ENCODE measurements around the gene WDR3. TPM values are rescaled to one million over a fixed set of nuclear protein-coding genes. Genes with fewer than 3 reads are reported as not detected.
"Not testable (repeated sequence)": the region's sequence is repeated elsewhere in the genome, so short reads cannot be mapped to it uniquely, and the experiment has no call there.

The WDR3 gene
- 40.7 and 53.2 TPM in 2 replicates for total RNA-seq (2014; rRNA removed; shearing (Covaris generic))

- peak; percentile 94 for DNase-seq (ENCODE audit: low spot score)
These were observed at the start of gene WDR3, which contains the start of gene GDAP2 for GRCh38 chr1:117929343-117930172. TSS of gene WDR3 (plus strand) at chr1:117929739. CDS start at chr1:117933320, 3,581 bp downstream. TSS of gene GDAP2 (minus strand) at chr1:117929621. CDS start at chr1:117920357, 9,264 bp downstream.

- DNase-seq (ENCODE audit: low spot score) = no peak
These were observed 45.9 kb upstream of the WDR3 start for GRCh38 chr1:117883616-117884015.

- peak; percentile 2 for DNase-seq (ENCODE audit: low spot score)
These were observed 43.3 kb upstream of the WDR3 start for GRCh38 chr1:117886101-117886795.

GRCh38 chr1:117890452-117890851, 39.1 kb upstream of the WDR3 start:
- no peak for DNase-seq (ENCODE audit: low spot score)

GRCh38 chr1:117892512-117892911, 37.0 kb upstream of the WDR3 start:
- DNase-seq (ENCODE audit: low spot score) = no peak

GRCh38 chr1:117894078-117894477, 35.5 kb upstream of the WDR3 start:
- no peak for DNase-seq (ENCODE audit: low spot score)

GRCh38 chr1:117895482-117896114, 33.9 kb upstream of the WDR3 start:
- peak; percentile 69 for DNase-seq (ENCODE audit: low spot score)

GRCh38 chr1:117897551-117897950, 32.0 kb upstream of the WDR3 start:
- no peak for DNase-seq (ENCODE audit: low spot score)

GRCh38 chr1:117899801-117900200, 29.7 kb upstream of the WDR3 start:
- no peak for DNase-seq (ENCODE audit: low spot score)

- DNase-seq (ENCODE audit: low spot score) = no peak
These were observed 26.6 kb upstream of the WDR3 start for GRCh38 chr1:117902944-117903343.

- DNase-seq (ENCODE audit: low spot score) = no peak
These were observed 25.1 kb upstream of the WDR3 start for GRCh38 chr1:117904485-117904884.

GRCh38 chr1:117905019-117905418, 24.5 kb upstream of the WDR3 start:
- DNase-seq (ENCODE audit: low spot score) = no peak

- DNase-seq (ENCODE audit: low spot score) = no peak
These were observed 18.5 kb upstream of the WDR3 start for GRCh38 chr1:117911051-117911450.

GRCh38 chr1:117919376-117919775, 10.2 kb upstream of the WDR3 start:
- DNase-seq (ENCODE audit: low spot score) = no peak

- no peak for DNase-seq (ENCODE audit: low spot score)
These were observed 7.5 kb upstream of the WDR3 start for GRCh38 chr1:117921991-117922390.

- DNase-seq (ENCODE audit: low spot score) = not testable (repeated sequence)
These were observed 6.8 kb upstream of the WDR3 start for GRCh38 chr1:117922717-117923116.

GRCh38 chr1:117925981-117926380, 3.6 kb upstream of the WDR3 start:
- no peak for DNase-seq (ENCODE audit: low spot score)

- peak; percentile 58 for DNase-seq (ENCODE audit: low spot score)
These were observed 627 bp upstream of the WDR3 start for GRCh38 chr1:117928881-117929342.

- no peak for DNase-seq (ENCODE audit: low spot score)
These were observed 571 bp downstream of the WDR3 start for GRCh38 chr1:117930173-117930447.

GRCh38 chr1:117930484-117930883, 945 bp downstream of the WDR3 start:
- DNase-seq (ENCODE audit: low spot score) = peak; percentile 1

- DNase-seq (ENCODE audit: low spot score) = no peak
These were observed 3.0 kb downstream of the WDR3 start for GRCh38 chr1:117932576-117932975.

- DNase-seq (ENCODE audit: low spot score) = no peak
These were observed 4.2 kb downstream of the WDR3 start for GRCh38 chr1:117933769-117934168.

GRCh38 chr1:117942293-117942692, 12.8 kb downstream of the WDR3 start:
- DNase-seq (ENCODE audit: low spot score) = no peak

Data from A172 (cell line).